Measurements from ENCODE around the gene PYROXD2.

PYROXD2 gene

GRCh38 chr10:98377001-98377400 lies 38.0 kb downstream of the PYROXD2 start:
- ATAC-seq, result no peak
- TF ChIP-seq TOX (CRISPR knock-in tag; IDR thresholded peaks at IDR 0.05; ENCODE audit: borderline replicate concordance) (no peak), OSR1 (CRISPR knock-in tag; IDR thresholded peaks at IDR 0.05) (no peak), RARB (CRISPR knock-in tag; IDR thresholded peaks at IDR 0.05) (no peak), ZC3H10 (CRISPR knock-in tag; IDR thresholded peaks at IDR 0.05) (no peak), TCF4 (CRISPR knock-in tag; IDR thresholded peaks at IDR 0.05; ENCODE audit: borderline replicate concordance) (no peak), CSRNP3 (CRISPR knock-in tag; IDR thresholded peaks at IDR 0.05) (no peak), CREB5 (CRISPR knock-in tag; IDR thresholded peaks at IDR 0.05; ENCODE audit: low read depth) (no peak), ZNF8 (CRISPR knock-in tag; IDR thresholded peaks at IDR 0.05) (no peak), PPARA (CRISPR knock-in tag; IDR thresholded peaks at IDR 0.05; ENCODE audit: borderline replicate concordance) (no peak), ZFP3 (CRISPR knock-in tag; IDR thresholded peaks at IDR 0.05) (no peak), ZNF70 (CRISPR knock-in tag; IDR thresholded peaks at IDR 0.05) (no peak), SNAI2 (CRISPR knock-in tag; IDR thresholded peaks at IDR 0.05) (no peak), ZNF565 (CRISPR knock-in tag; conservative IDR thresholded peaks at IDR 0.05; ENCODE audit: low read depth) (no peak), ZFP30 (CRISPR knock-in tag; IDR thresholded peaks at IDR 0.05) (no peak), POU6F1 (CRISPR knock-in tag; IDR thresholded peaks at IDR 0.05; ENCODE audit: borderline replicate concordance, low read depth) (no peak), GLIS3 (CRISPR knock-in tag; IDR thresholded peaks at IDR 0.05) (no peak)

GRCh38 chr10:98376485-98376884 lies 38.5 kb downstream of the PYROXD2 start:
- TF ChIP-seq RARB (CRISPR knock-in tag; IDR thresholded peaks at IDR 0.05) (no peak), ESRRG (CRISPR knock-in tag; IDR thresholded peaks at IDR 0.05) (no peak), TSHZ2 (CRISPR knock-in tag; IDR thresholded peaks at IDR 0.05) (no peak), ARNTL (CRISPR knock-in tag; IDR thresholded peaks at IDR 0.05; ENCODE audit: borderline replicate concordance, low read depth) (no peak), PATZ1 (CRISPR knock-in tag; IDR thresholded peaks at IDR 0.05; ENCODE audit: borderline replicate concordance) (no peak), ZNF565 (CRISPR knock-in tag; conservative IDR thresholded peaks at IDR 0.05; ENCODE audit: low read depth) (no peak), POU6F1 (CRISPR knock-in tag; IDR thresholded peaks at IDR 0.05; ENCODE audit: borderline replicate concordance, low read depth) (no peak), ISL1 (CRISPR knock-in tag; IDR thresholded peaks at IDR 0.05) (no peak), BACH2 (CRISPR knock-in tag; IDR thresholded peaks at IDR 0.05; ENCODE audit: borderline replicate concordance) (no peak), CREB5 (CRISPR knock-in tag; IDR thresholded peaks at IDR 0.05; ENCODE audit: low read depth) (no peak), ZFP3 (CRISPR knock-in tag; IDR thresholded peaks at IDR 0.05) (no peak), ZC3H10 (CRISPR knock-in tag; IDR thresholded peaks at IDR 0.05) (no peak), ZFP30 (CRISPR knock-in tag; IDR thresholded peaks at IDR 0.05) (no peak), ZNF8 (CRISPR knock-in tag; IDR thresholded peaks at IDR 0.05) (no peak), TOX (CRISPR knock-in tag; IDR thresholded peaks at IDR 0.05; ENCODE audit: borderline replicate concordance) (no peak), SNAI2 (CRISPR knock-in tag; IDR thresholded peaks at IDR 0.05) (no peak)

More at GRCh38 chr10:98376485-98376884, 38.5 kb downstream of the PYROXD2 start:
- ATAC-seq, result no peak

Data from SK-N-SH treated with all-trans-retinoic acid at 6 μM for 48 hours (cell line).